K562 (cell line): ENCODE measurements around the gene TRAF3. TPM values are rescaled to one million over a fixed set of nuclear protein-coding genes. Genes with fewer than 3 reads are reported as not detected.

Experiments
- ARID1B ChIP-seq: fragments of 450-650 bp; IDR thresholded peaks from 2 replicates; pipeline ENCODE4 v1.6.1; 2016; ENCODE audit warnings: antibody characterized with exemption, mild to moderate bottlenecking, inconsistent platforms
- ARID3B ChIP-seq: fragments of 250-450 bp; sonication (Bioruptor Pico); IDR thresholded peaks from 2 replicates; pipeline ENCODE4 v1.4.0; 2020; ENCODE audit warnings: borderline replicate concordance
- BHLHE40 ChIP-seq: IDR thresholded peaks from 2 replicates; pipeline ENCODE4 v1.6.1; 2011; ENCODE audit warnings: low read length, improper control_type of control experiment
- CCAR2 ChIP-seq: fragments of 200-400 bp; formaldehyde crosslinking; IDR thresholded peaks from 2 replicates; pipeline ENCODE4 v1.6.1; 2017; ENCODE audit warnings: mild to moderate bottlenecking, low read depth, low read length
- CTCF ChIP-seq, 3 experiments: IDR thresholded peaks in 2 of 3; conservative IDR thresholded peaks in 1 of 3; 2 replicates each; pipeline ENCODE4 v1.5.1; 2011 to 2012; ENCODE audit warnings: low read length in 3 of 3, mild to moderate bottlenecking in 3 of 3, control low read depth in 2 of 3, improper control_type of control experiment in 1 of 3, inconsistent platforms in 1 of 3, low read depth in 1 of 3, mixed read lengths in 1 of 3, moderate library complexity in 1 of 3; ENCODE audit not compliant: insufficient read depth in 2 of 3
- EP400 ChIP-seq: fragments of 450-650 bp; IDR thresholded peaks from 2 replicates; pipeline ENCODE4 v1.6.1; 2017; ENCODE audit warnings: antibody characterized with exemption, mild to moderate bottlenecking, moderate library complexity
- KDM2B ChIP-seq: fragments of 250-450 bp; sonication (Bioruptor Pico); IDR thresholded peaks from 2 replicates; pipeline ENCODE4 v1.8.0; 2021; ENCODE audit warnings: mild to moderate bottlenecking, moderate library complexity
- MEIS2 ChIP-seq: fragments of 450-650 bp; IDR thresholded peaks from 2 replicates; pipeline ENCODE4 v1.6.1; 2014; ENCODE audit warnings: mild to moderate bottlenecking; ENCODE audit not compliant: partially characterized antibody
- TCF3 ChIP-seq: sonication (generic); formaldehyde crosslinking; IDR thresholded peaks from 2 replicates; pipeline ENCODE4 v1.4.0; 2020; ENCODE audit warnings: mild to moderate bottlenecking, missing genetic modification reagents
- TRIM25 ChIP-seq: fragments of 450-650 bp; IDR thresholded peaks from 2 replicates; pipeline ENCODE4 v1.7.0; 2016; ENCODE audit warnings: borderline replicate concordance
- ZNF184 ChIP-seq: sonication (generic); formaldehyde crosslinking; IDR thresholded peaks from 2 replicates; pipeline ENCODE4 v1.5.0; 2020; ENCODE audit warnings: missing genetic modification reagents
- ZNF263 ChIP-seq: sonication (generic); formaldehyde crosslinking; IDR thresholded peaks from 2 replicates; pipeline ENCODE4 v1.8.0; 2022; ENCODE audit warnings: mild to moderate bottlenecking, missing genetic modification reagents, borderline replicate concordance
- ZNF407 ChIP-seq: fragments of 450-650 bp; IDR thresholded peaks from 2 replicates; pipeline ENCODE4 v1.6.1; 2016; ENCODE audit warnings: low read depth
- polyA plus RNA-seq, 8 experiments: library from polyadenylated mRNA; depleted of rRNA in 4 of 8; stranded (reverse) in 5 of 8; unstranded in 3 of 8; fragments of >200 nt; fragmentation: Nextera tagmentation in 2 of 8; fragmentation: Illumina TruSeq in 1 of 8; extraction: Ambion mirVana in 2 of 8; extraction: Trizol in 1 of 8; gene quantifications; 2 replicates each; pipeline versions ENCODE4 v1.2.1 to v1.2.3, GENCODE V29; 2011 to 2014; ENCODE audit warnings: inconsistent platforms in 1 of 8, missing spikeins in 1 of 8
- total RNA-seq, 7 experiments: library from RNA; depleted of rRNA in 6 of 7; stranded (reverse); fragments of >200 nt in 6 of 7; fragmentation: Illumina TruSeq in 2 of 7; extraction: Trizol in 2 of 7; gene quantifications; 2 replicates each; pipeline versions ENCODE4 v1.2.1 to v1.2.3, GENCODE V29; 2011 to 2021; ENCODE audit warnings: low replicate concordance in 1 of 7

The TRAF3 gene
- total and polyA plus RNA-seq, 9 of the 15 experiments (the other 6 are each of a cell fraction or from before 2014, with no cell fraction given) = 0.52 to 21.3 (median 9.9) TPM

- TF ChIP-seq CTCF (IDR thresholded peaks at IDR 0.05 in 2 of 3, conservative IDR thresholded peaks at IDR 0.05 in 1 of 3; ENCODE audit: insufficient read depth in 2 of 3, low read depth in 1 of 3, low read length in 3 of 3) (no peak), BHLHE40 (peak; percentile 64), ZNF184 (no peak), ARID1B (peak; percentile 46), MEIS2 (no peak), ARID3B (CRISPR knock-in tag) (no peak), EP400 (no peak), KDM2B (CRISPR knock-in tag) (no peak), TCF3 (CRISPR knock-in tag) (peak; percentile 69), ZNF263 (CRISPR knock-in tag) (no peak), CCAR2 (no peak), TRIM25 (no peak), ZNF407 (no peak)
These were observed 6.8 kb upstream of the TRAF3 start (continued) for GRCh38 chr14:102770147-102771123.
